Measurements from ENCODE around the gene RAD51AP2.
"Not testable (repeated sequence)": the region's sequence is repeated elsewhere in the genome, so short reads cannot be mapped to it uniquely, and the experiment has no call there.

The RAD51AP2 gene

GRCh38 chr2:17538022-17538843 lies 20.0 kb upstream of the RAD51AP2 start:
- DNase-seq (ENCODE audit: low spot score): no peak

GRCh38 chr2:17536416-17536815 lies 18.2 kb upstream of the RAD51AP2 start:
- DNase-seq (ENCODE audit: low spot score): no peak

- DNase-seq (ENCODE audit: low spot score): no peak
Observed at GRCh38 chr2:17533546-17533945, 15.3 kb upstream of the RAD51AP2 start.

GRCh38 chr2:17529771-17530170 lies 11.5 kb upstream of the RAD51AP2 start:
- no peak for DNase-seq (ENCODE audit: low spot score)

GRCh38 chr2:17522303-17522702 lies 4.1 kb upstream of the RAD51AP2 start:
- DNase-seq (ENCODE audit: low spot score): no peak

- DNase-seq (ENCODE audit: low spot score): no peak
Observed at GRCh38 chr2:17521621-17522020, 3.4 kb upstream of the RAD51AP2 start.

GRCh38 chr2:17520761-17521160 lies 2.5 kb upstream of the RAD51AP2 start:
- DNase-seq (ENCODE audit: low spot score): no peak

GRCh38 chr2:17519486-17519885 lies 1.2 kb upstream of the RAD51AP2 start:
- DNase-seq (ENCODE audit: low spot score): peak; percentile 13

GRCh38 chr2:17517481-17518211 lies 594 bp downstream of the RAD51AP2 start:
- DNase-seq (ENCODE audit: low spot score): no peak

- DNase-seq (ENCODE audit: low spot score): no peak
Observed at GRCh38 chr2:17515652-17516051, 2.6 kb downstream of the RAD51AP2 start.

- DNase-seq (ENCODE audit: low spot score): no peak
Observed at GRCh38 chr2:17506736-17507616, 11.3 kb downstream of the RAD51AP2 start.

- DNase-seq (ENCODE audit: low spot score): no peak
Observed at GRCh38 chr2:17497718-17498117, 20.5 kb downstream of the RAD51AP2 start.

- DNase-seq (ENCODE audit: low spot score): no peak
Observed at GRCh38 chr2:17495590-17495989, 22.6 kb downstream of the RAD51AP2 start.

GRCh38 chr2:17490165-17490564 lies 28.1 kb downstream of the RAD51AP2 start:
- not testable (repeated sequence) for DNase-seq (ENCODE audit: low spot score)

- DNase-seq (ENCODE audit: low spot score): not testable (repeated sequence)
Observed at GRCh38 chr2:17488610-17489009, 29.6 kb downstream of the RAD51AP2 start.

- no peak for DNase-seq (ENCODE audit: low spot score)
Observed at GRCh38 chr2:17483496-17483895, 34.7 kb downstream of the RAD51AP2 start.

- no peak for DNase-seq (ENCODE audit: low spot score)
Observed at GRCh38 chr2:17482651-17483050, 35.6 kb downstream of the RAD51AP2 start.

- no peak for DNase-seq (ENCODE audit: low spot score)
Observed at GRCh38 chr2:17479875-17480274, 38.4 kb downstream of the RAD51AP2 start.

- DNase-seq (ENCODE audit: low spot score): no peak
Observed at GRCh38 chr2:17476830-17477229, 41.4 kb downstream of the RAD51AP2 start.

- no peak for DNase-seq (ENCODE audit: low spot score)
Observed at GRCh38 chr2:17476064-17476463, 42.2 kb downstream of the RAD51AP2 start.

GRCh38 chr2:17475286-17475685 lies 43.0 kb downstream of the RAD51AP2 start:
- no peak for DNase-seq (ENCODE audit: low spot score)

- no peak for DNase-seq (ENCODE audit: low spot score)
Observed at GRCh38 chr2:17471979-17472378, 46.3 kb downstream of the RAD51AP2 start.
